Activated gamma-delta T cell treated with anti-CD3 and anti-CD28 coated beads, Interleukin-2, amount 50 U/mL, for 16 hours (primary cell): ENCODE measurements around the gene MEP1B.
"Not testable (repeated sequence)": the region's sequence is repeated elsewhere in the genome, so short reads cannot be mapped to it uniquely, and the experiment has no call there.

Experiments used
- DNase-seq: peaks from one replicate; pipeline ENCODE4 v3.0.0-alpha.2; 2020; ENCODE audit warnings: low read depth

MEP1B gene

GRCh38 chr18:32209685-32210445, 20.0 kb downstream of the MEP1B start:
- DNase-seq, result no peak

- DNase-seq, result no peak
Observed at GRCh38 chr18:32213693-32214092, 23.9 kb downstream of the MEP1B start.

- DNase-seq, result no peak
Observed at GRCh38 chr18:32216390-32216789, 26.6 kb downstream of the MEP1B start.

GRCh38 chr18:32219431-32220018, 29.7 kb downstream of the MEP1B start:
- no peak for DNase-seq

- DNase-seq, result not testable (repeated sequence)
Observed at GRCh38 chr18:32233348-32233747, 43.5 kb downstream of the MEP1B start.

GRCh38 chr18:32237049-32237448, 47.2 kb downstream of the MEP1B start:
- no peak for DNase-seq

- no peak for DNase-seq
Observed at GRCh38 chr18:32238635-32239268, 48.9 kb downstream of the MEP1B start.

- DNase-seq, result no peak
Observed at GRCh38 chr18:32242395-32242794, 52.6 kb downstream of the MEP1B start.

- DNase-seq, result no peak
Observed at GRCh38 chr18:32243358-32243757, 53.5 kb downstream of the MEP1B start.

- DNase-seq, result no peak
Observed at GRCh38 chr18:32244881-32245280, 55.0 kb downstream of the MEP1B start.

- DNase-seq, result no peak
Observed at GRCh38 chr18:32249147-32249929, 59.5 kb downstream of the MEP1B start.

GRCh38 chr18:32251466-32251865, 61.6 kb downstream of the MEP1B start:
- no peak for DNase-seq

GRCh38 chr18:32252141-32252860, 62.5 kb downstream of the MEP1B start:
- DNase-seq, result no peak

- DNase-seq, result no peak
Observed at GRCh38 chr18:32255570-32255969, 65.7 kb downstream of the MEP1B start.

- DNase-seq, result no peak
Observed at GRCh38 chr18:32257084-32257785, 67.4 kb downstream of the MEP1B start.

GRCh38 chr18:32258148-32258547, 68.3 kb downstream of the MEP1B start:
- no peak for DNase-seq

- DNase-seq, result no peak
Observed at GRCh38 chr18:32258558-32259204, 68.8 kb downstream of the MEP1B start.

GRCh38 chr18:32259553-32259952, 69.7 kb downstream of the MEP1B start:
- no peak for DNase-seq

GRCh38 chr18:32261003-32261402, 71.2 kb downstream of the MEP1B start:
- DNase-seq, result no peak

- DNase-seq, result no peak
Observed at GRCh38 chr18:32262092-32262491, 72.3 kb downstream of the MEP1B start.

- no peak for DNase-seq
Observed at GRCh38 chr18:32264401-32264800, 74.6 kb downstream of the MEP1B start.
